ENCODE measurements around the gene CSGALNACT2.
"Not testable (repeated sequence)": the region's sequence is repeated elsewhere in the genome, so short reads cannot be mapped to it uniquely, and the experiment has no call there.

Gene CSGALNACT2

GRCh38 chr10:43145311-43145710, 7.1 kb downstream of the CSGALNACT2 start:
- no peak for DNase-seq (ENCODE audit: low read depth)

GRCh38 chr10:43145936-43146335, 7.7 kb downstream of the CSGALNACT2 start:
- not testable (repeated sequence) for DNase-seq (ENCODE audit: low read depth)

GRCh38 chr10:43151371-43151770, 13.1 kb downstream of the CSGALNACT2 start:
- DNase-seq (ENCODE audit: low read depth), result no peak

GRCh38 chr10:43153901-43154300, 15.7 kb downstream of the CSGALNACT2 start:
- DNase-seq (ENCODE audit: low read depth), result no peak

- DNase-seq (ENCODE audit: low read depth), result no peak
Measured at GRCh38 chr10:43155221-43155620, 17.0 kb downstream of the CSGALNACT2 start.

GRCh38 chr10:43155741-43156140, 17.5 kb downstream of the CSGALNACT2 start:
- DNase-seq (ENCODE audit: low read depth), result no peak

GRCh38 chr10:43156590-43157341, 18.5 kb downstream of the CSGALNACT2 start:
- DNase-seq (ENCODE audit: low read depth), result no peak

- no peak for DNase-seq (ENCODE audit: low read depth)
Measured at GRCh38 chr10:43158636-43159035, 20.4 kb downstream of the CSGALNACT2 start.

- peak; percentile 74 for DNase-seq (ENCODE audit: low read depth)
Measured at GRCh38 chr10:43160046-43160920, 22.0 kb downstream of the CSGALNACT2 start.

- DNase-seq (ENCODE audit: low read depth), result no peak
Measured at GRCh38 chr10:43160921-43161255, 22.6 kb downstream of the CSGALNACT2 start.

GRCh38 chr10:43162604-43163003, 24.4 kb downstream of the CSGALNACT2 start:
- no peak for DNase-seq (ENCODE audit: low read depth)

GRCh38 chr10:43166207-43166879, 28.1 kb downstream of the CSGALNACT2 start:
- no peak for DNase-seq (ENCODE audit: low read depth)

GRCh38 chr10:43166880-43167497, 28.7 kb downstream of the CSGALNACT2 start:
- DNase-seq (ENCODE audit: low read depth), result no peak

GRCh38 chr10:43167498-43167889, 29.2 kb downstream of the CSGALNACT2 start:
- DNase-seq (ENCODE audit: low read depth), result no peak

GRCh38 chr10:43170491-43170890, 32.2 kb downstream of the CSGALNACT2 start:
- DNase-seq (ENCODE audit: low read depth), result no peak

GRCh38 chr10:43172645-43173044, 34.4 kb downstream of the CSGALNACT2 start:
- DNase-seq (ENCODE audit: low read depth), result no peak

- no peak for DNase-seq (ENCODE audit: low read depth)
Measured at GRCh38 chr10:43173120-43173519, 34.9 kb downstream of the CSGALNACT2 start.

- no peak for DNase-seq (ENCODE audit: low read depth)
Measured at GRCh38 chr10:43174969-43175368, 36.7 kb downstream of the CSGALNACT2 start.

GRCh38 chr10:43176271-43176670, 38.0 kb downstream of the CSGALNACT2 start:
- DNase-seq (ENCODE audit: low read depth), result no peak

GRCh38 chr10:43177595-43177994, 39.4 kb downstream of the CSGALNACT2 start:
- no peak for DNase-seq (ENCODE audit: low read depth)

GRCh38 chr10:43181146-43181545, 42.9 kb downstream of the CSGALNACT2 start:
- DNase-seq (ENCODE audit: low read depth), result no peak

- not testable (repeated sequence) for DNase-seq (ENCODE audit: low read depth)
Measured at GRCh38 chr10:43183764-43184163, 45.5 kb downstream of the CSGALNACT2 start.

Data from non-pigmented ciliary epithelial cell (primary cell).